Caco-2 (cell line): ENCODE measurements around the gene PSORS1C2. TPM values are rescaled to one million over a fixed set of nuclear protein-coding genes. Genes with fewer than 3 reads are reported as not detected.
"Not testable (repeated sequence)": the region's sequence is repeated elsewhere in the genome, so short reads cannot be mapped to it uniquely, and the experiment has no call there.

Experiments
- BruUV-seq: library from RNA; stranded (reverse); fragments of 400-500 nt; replicated peaks from 2 replicates; lab custom pipeline; 2021; lab: Mats Ljungman, UMichigan
- CTCF ChIA-PET: fragments of 300-600 bp; sonication (Branson Sonifier 250); formaldehyde crosslinking; loops from one replicate; lab custom pipeline; 2022; ENCODE audit warnings: antibody characterized with exemption; lab: Charles Lee
- POLR2A ChIA-PET: fragments of 300-600 bp; sonication (Branson Sonifier 250); formaldehyde crosslinking; loops from one replicate; lab custom pipeline; 2022; ENCODE audit warnings: antibody characterized with exemption; lab: Charles Lee
- DNase-seq, 2 experiments: peaks; one replicate each; pipeline versions ENCODE4 v3.0.0 to v3.0.0-alpha.2; 2020 to 2022
- H3K27me3 ChIP-seq: replicated peaks from 2 replicates; pipeline ENCODE4 v1.6.0; 2011; ENCODE audit warnings: low read length; ENCODE audit not compliant: control insufficient read depth, insufficient read depth
- H3K36me3 ChIP-seq: 2 replicates; pipeline ENCODE4 v1.5.1; 2011; ENCODE audit warnings: low read length; ENCODE audit not compliant: control insufficient read depth, insufficient read depth
- H3K4me1 ChIP-seq: fragments of 250-450 bp; sonication (Bioruptor Pico); 2 replicates; pipeline ENCODE4 v1.5.1; 2020; ENCODE audit warnings: mild to moderate bottlenecking
- H3K4me3 ChIP-seq: 2 replicates; pipeline ENCODE4 v1.5.1; 2011; ENCODE audit warnings: low read depth, mild to moderate bottlenecking, control low read depth, low read length
- H3K9me3 ChIP-seq: fragments of 250-450 bp; sonication (Bioruptor Pico); 2 replicates; pipeline ENCODE4 v1.5.1; 2020; ENCODE audit warnings: mild to moderate bottlenecking, moderate library complexity
- H3K27ac Mint-ChIP-seq: one replicate; pipeline ENCODE4 v1.8.0; 2022; ENCODE audit warnings: mixed read lengths; ENCODE audit not compliant: unreplicated experiment
- H3K27me3 Mint-ChIP-seq: one replicate; pipeline ENCODE4 v1.8.0; 2022; ENCODE audit warnings: mixed read lengths; ENCODE audit not compliant: insufficient read depth, unreplicated experiment
- H3K36me3 Mint-ChIP-seq: one replicate; pipeline ENCODE4 v1.8.0; 2022; ENCODE audit warnings: mild to moderate bottlenecking, mixed read lengths; ENCODE audit not compliant: insufficient read depth, unreplicated experiment
- H3K4me1 Mint-ChIP-seq: one replicate; pipeline ENCODE4 v1.8.0; 2022; ENCODE audit warnings: low read depth, mixed read lengths; ENCODE audit not compliant: unreplicated experiment
- H3K4me3 Mint-ChIP-seq: one replicate; pipeline ENCODE4 v1.8.0; 2022; ENCODE audit warnings: mild to moderate bottlenecking, moderate library complexity, mixed read lengths; ENCODE audit not compliant: unreplicated experiment
- H3K9me3 Mint-ChIP-seq: one replicate; pipeline ENCODE4 v1.8.0; 2022; ENCODE audit warnings: mixed read lengths; ENCODE audit not compliant: unreplicated experiment
- CTCF ChIP-seq, 2 experiments: fragments of 200-600 bp in 1 of 2; IDR thresholded peaks; 1 replicate in 1 of 2; 2 replicates in 1 of 2; pipeline versions ENCODE4 v1.5.1 to v1.8.0; 2011 to 2022; ENCODE audit warnings: antibody characterized with exemption in 1 of 2, control low read depth in 1 of 2, inconsistent platforms in 1 of 2, low read depth in 1 of 2, low read length in 1 of 2, mild to moderate bottlenecking in 1 of 2, moderate library complexity in 1 of 2; ENCODE audit not compliant: insufficient read depth in 1 of 2, severe bottlenecking in 1 of 2, unreplicated experiment in 1 of 2
- intact Hi-C: fragments of 100-400 bp; cut with micrococcal nuclease; formaldehyde crosslinking; loops from one replicate; pipeline ENCODE4 v1.10.0; 2022; ENCODE audit not compliant: unreplicated experiment
- total RNA-seq: library from RNA; stranded (reverse); gene quantifications from 2 replicates; pipeline ENCODE4 v1.2.3, GENCODE V29; 2022

Gene PSORS1C2
- total RNA-seq, 1 experiment from 2014 or later = not detected

GRCh38 chr6:31170987-31171671 is 32.3 kb upstream of the PSORS1C2 start:
- no peaks in the 10 kb centered on the region for H3K27me3 Mint-ChIP-seq
- H3K4me1 Mint-ChIP-seq = peaks cover 6% of the 10 kb centered on the region
- H3K27me3 ChIP-seq = no peaks in the 10 kb centered on the region
- intact Hi-C loops = no loop called here
- CTCF ChIA-PET = no interaction called here
- no peak for DNase-seq
- H3K4me1 ChIP-seq = peaks cover 5% of the 10 kb centered on the region; the same call in 1 of the 2 replicates
- TF ChIP-seq CTCF (IDR thresholded peaks at IDR 0.05; ENCODE audit: insufficient read depth in 1 of 2, low read depth in 1 of 2, low read length in 1 of 2, severe bottlenecking in 1 of 2, unreplicated experiment in 1 of 2) = no peak
- H3K9me3 Mint-ChIP-seq = no peaks in the 10 kb centered on the region
- BruUV-seq = no TSS peak
- H3K27ac Mint-ChIP-seq = no peak overlapping the region
- POLR2A ChIA-PET = no interaction called here
- H3K4me3 Mint-ChIP-seq = no peak overlapping the region
- H3K36me3 ChIP-seq = no peaks in the 10 kb centered on the region
- H3K36me3 Mint-ChIP-seq = no peaks in the 10 kb centered on the region
- H3K4me3 ChIP-seq = no peak overlapping the region
- H3K9me3 ChIP-seq = no peaks in the 10 kb centered on the region

GRCh38 chr6:31170600-31170881 is 31.7 kb upstream of the PSORS1C2 start, which contains the start of gene POU5F1:
Gene POU5F1 (minus strand): TSS chr6:31170682. CDS start chr6:31170620, 62 bp downstream.
- Histone ChIP-seq H3K27me3 (no peaks in the 10 kb centered on the region), H3K4me3 (no peak within 1 kb of the TSS), H3K36me3 (no peaks in the 10 kb centered on the region), H3K4me1 (peaks cover 5% of the 10 kb centered on the region; the same call in 1 of the 2 replicates), H3K9me3 (no peaks in the 10 kb centered on the region)
- Mint-ChIP-seq H3K4me3 (no peak within 1 kb of the TSS), H3K9me3 (no peaks in the 10 kb centered on the region), H3K4me1 (peaks cover 6% of the 10 kb centered on the region), H3K27ac (no peak within 1 kb of the TSS), H3K27me3 (no peaks in the 10 kb centered on the region), H3K36me3 (no peaks in the 10 kb centered on the region)
- intact Hi-C loops = no loop called here
- POLR2A ChIA-PET = no interaction called here
- no TSS peak for BruUV-seq
- TF ChIP-seq CTCF (IDR thresholded peaks at IDR 0.05; ENCODE audit: insufficient read depth in 1 of 2, low read depth in 1 of 2, low read length in 1 of 2, severe bottlenecking in 1 of 2, unreplicated experiment in 1 of 2) = no peak
- CTCF ChIA-PET = no interaction called here
- no peak for DNase-seq

GRCh38 chr6:31169858-31170599 is 31.2 kb upstream of the PSORS1C2 start:
- H3K27me3 Mint-ChIP-seq, H3K4me3 ChIP-seq, H3K4me1 Mint-ChIP-seq, intact Hi-C loops, DNase-seq, H3K27ac Mint-ChIP-seq, H3K27me3 ChIP-seq, H3K9me3 Mint-ChIP-seq, H3K36me3 ChIP-seq, H3K4me3 Mint-ChIP-seq, BruUV-seq, POLR2A ChIA-PET, H3K9me3 ChIP-seq, H3K36me3 Mint-ChIP-seq, H3K4me1 ChIP-seq, CTCF ChIA-PET: not testable (repeated sequence)
